ENCODE data around the gene ATG4A.

GRCh38 chrX:108203540-108203939 lies 112.0 kb downstream of the ATG4A start:
- no peak for TF ChIP-seq CTCF (IDR thresholded peaks at IDR 0.05)
- TF ChIP-seq POLR2A (IDR thresholded peaks at IDR 0.05; ENCODE audit: low read depth): no peak
- TF ChIP-seq POLR2AphosphoS5 (IDR thresholded peaks at IDR 0.05): no peak
- TF ChIP-seq EP300 (IDR thresholded peaks at IDR 0.05): no peak
